ENCODE measurements around the gene MCAT. TPM values are rescaled to one million over a fixed set of nuclear protein-coding genes. Genes with fewer than 3 reads are reported as not detected.

MCAT gene, protein sequence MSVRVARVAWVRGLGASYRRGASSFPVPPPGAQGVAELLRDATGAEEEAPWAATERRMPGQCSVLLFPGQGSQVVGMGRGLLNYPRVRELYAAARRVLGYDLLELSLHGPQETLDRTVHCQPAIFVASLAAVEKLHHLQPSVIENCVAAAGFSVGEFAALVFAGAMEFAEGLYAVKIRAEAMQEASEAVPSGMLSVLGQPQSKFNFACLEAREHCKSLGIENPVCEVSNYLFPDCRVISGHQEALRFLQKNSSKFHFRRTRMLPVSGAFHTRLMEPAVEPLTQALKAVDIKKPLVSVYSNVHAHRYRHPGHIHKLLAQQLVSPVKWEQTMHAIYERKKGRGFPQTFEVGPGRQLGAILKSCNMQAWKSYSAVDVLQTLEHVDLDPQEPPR
- 1 to 10 TPM; 6.7 to 9.7 TPM for total RNA-seq

DNA sequence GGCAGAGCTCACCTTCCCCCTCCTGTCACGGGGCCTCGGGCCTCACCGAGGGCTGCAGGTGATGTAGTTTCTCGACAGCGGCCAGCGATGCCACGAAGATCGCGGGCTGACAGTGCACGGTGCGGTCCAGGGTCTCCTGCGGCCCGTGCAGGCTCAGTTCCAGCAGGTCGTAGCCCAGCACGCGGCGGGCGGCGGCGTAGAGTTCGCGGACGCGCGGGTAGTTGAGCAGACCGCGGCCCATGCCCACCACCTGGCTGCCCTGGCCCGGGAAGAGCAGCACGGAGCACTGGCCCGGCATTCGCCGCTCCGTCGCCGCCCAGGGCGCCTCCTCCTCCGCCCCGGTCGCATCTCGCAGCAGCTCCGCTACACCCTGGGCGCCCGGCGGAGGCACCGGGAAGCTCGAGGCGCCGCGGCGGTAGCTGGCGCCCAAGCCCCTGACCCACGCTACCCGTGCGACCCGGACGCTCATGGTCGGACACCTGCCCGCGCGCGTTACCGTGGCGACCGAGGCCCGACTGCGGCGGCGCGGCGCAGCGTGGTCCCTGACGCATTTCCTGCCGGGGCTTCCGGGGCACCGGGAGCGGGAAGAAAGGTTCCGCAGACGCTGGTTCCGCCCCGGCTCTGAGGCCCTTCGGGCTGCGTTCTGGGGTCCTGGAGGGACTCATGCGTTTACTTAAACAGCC, at the start of gene MCAT:
Gene MCAT, minus strand, starts transcription at position 519 of the 683 bp plus-strand sequence. Its CDS starts 50 bp downstream, at position 469.
- ATAC-seq (replicated peaks in 1 of 2), result peak; percentile 94 to 96
- H3K36me3 Mint-ChIP-seq (ENCODE audit: insufficient read depth in 2 of 2), result peaks cover 2 to 9% of the 10 kb centered on the region in 2 donors
- H3K4me3 Mint-ChIP-seq, result peak within 1 kb of the TSS; percentile 91 to 94
- H3K9me3 Mint-ChIP-seq, result no peaks in the 10 kb centered on the region
- H3K27me3 Mint-ChIP-seq (ENCODE audit: low read depth), result no peaks in the 10 kb centered on the region
- peak within 1 kb of the TSS; percentile 82 for H3K27ac Mint-ChIP-seq
- peaks cover 45% of the 10 kb centered on the region for H3K4me1 Mint-ChIP-seq (ENCODE audit: low read depth)
- peak; percentile 87 to 93 for DNase-seq

DNA sequence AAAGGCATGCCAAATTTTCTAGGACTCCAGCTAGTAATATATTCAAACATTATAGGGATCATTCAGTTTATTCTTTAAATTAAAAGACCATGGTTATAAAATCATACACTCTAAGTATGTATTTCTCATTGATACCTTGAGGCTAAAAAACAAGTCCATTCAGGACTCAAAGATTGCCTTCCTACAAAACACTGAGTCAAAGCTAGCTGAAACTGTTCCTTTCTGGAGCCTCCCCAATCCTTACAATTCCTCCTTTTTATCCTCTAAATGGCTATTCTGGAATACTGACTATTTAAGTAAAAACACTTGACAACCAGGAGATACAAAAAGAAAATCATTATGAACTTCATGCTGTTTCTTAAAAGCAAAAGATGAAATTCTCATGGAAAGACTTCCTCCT, 48.6 kb upstream of the MCAT start:
- H3K9me3 Mint-ChIP-seq, result no peaks in the 10 kb centered on the region
- no peak overlapping the region for H3K27ac Mint-ChIP-seq
- H3K27me3 Mint-ChIP-seq (ENCODE audit: low read depth), result no peaks in the 10 kb centered on the region
- H3K36me3 Mint-ChIP-seq (ENCODE audit: insufficient read depth in 2 of 2), result peaks cover 0 to 3% of the 10 kb centered on the region in 2 donors
- peaks cover 12% of the 10 kb centered on the region for H3K4me1 Mint-ChIP-seq (ENCODE audit: low read depth)
- DNase-seq (no peak), ATAC-seq (replicated peaks in 1 of 2) (no peak)
- H3K4me3 Mint-ChIP-seq, result no peak overlapping the region

DNA sequence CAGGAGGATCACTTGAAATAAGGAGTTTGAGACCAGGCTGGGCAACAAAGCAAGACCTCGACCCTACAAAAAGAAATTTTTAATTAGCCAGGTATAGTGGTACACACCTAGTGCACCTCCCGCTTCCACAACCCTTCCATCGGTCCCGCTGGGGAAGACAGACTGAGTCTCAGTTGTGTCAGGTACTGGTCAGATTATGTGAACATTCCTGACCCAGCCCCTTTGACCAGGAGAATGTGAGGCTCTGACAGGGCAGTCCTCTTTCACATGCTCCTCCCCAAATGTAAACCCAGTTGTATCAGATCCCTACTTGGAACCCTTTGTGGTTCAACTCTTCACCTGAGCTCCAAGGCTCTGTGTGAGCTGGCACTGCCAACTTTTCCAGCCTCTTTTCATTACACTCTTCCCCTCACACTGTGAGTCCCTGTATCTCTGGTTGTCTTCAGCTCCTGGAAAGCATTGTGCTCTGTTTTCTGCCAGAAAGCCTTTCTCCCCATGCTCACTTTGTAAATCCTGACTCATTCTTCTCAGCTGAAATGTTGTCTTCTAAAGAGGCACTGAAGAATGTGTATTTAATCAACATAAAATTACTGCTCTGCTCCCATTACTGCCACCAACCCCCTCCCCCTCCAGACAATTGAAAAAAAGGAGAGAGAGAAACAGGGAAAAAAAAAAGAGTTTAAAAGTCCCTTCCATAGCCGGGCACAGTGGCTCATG, 45.8 kb upstream of the MCAT start:
- peaks cover 29% of the 10 kb centered on the region for H3K4me1 Mint-ChIP-seq (ENCODE audit: low read depth)
- no peak for ATAC-seq (replicated peaks in 1 of 2)
- no peak for DNase-seq
- no peaks in the 10 kb centered on the region for H3K27me3 Mint-ChIP-seq (ENCODE audit: low read depth)
- peaks cover 0 to 5% of the 10 kb centered on the region in 2 donors for H3K36me3 Mint-ChIP-seq (ENCODE audit: insufficient read depth in 2 of 2)
- peak overlapping the region; percentile 38 to 47 for H3K4me3 Mint-ChIP-seq
- H3K9me3 Mint-ChIP-seq, result no peaks in the 10 kb centered on the region
- H3K27ac Mint-ChIP-seq, result peak overlapping the region; percentile 4

DNA sequence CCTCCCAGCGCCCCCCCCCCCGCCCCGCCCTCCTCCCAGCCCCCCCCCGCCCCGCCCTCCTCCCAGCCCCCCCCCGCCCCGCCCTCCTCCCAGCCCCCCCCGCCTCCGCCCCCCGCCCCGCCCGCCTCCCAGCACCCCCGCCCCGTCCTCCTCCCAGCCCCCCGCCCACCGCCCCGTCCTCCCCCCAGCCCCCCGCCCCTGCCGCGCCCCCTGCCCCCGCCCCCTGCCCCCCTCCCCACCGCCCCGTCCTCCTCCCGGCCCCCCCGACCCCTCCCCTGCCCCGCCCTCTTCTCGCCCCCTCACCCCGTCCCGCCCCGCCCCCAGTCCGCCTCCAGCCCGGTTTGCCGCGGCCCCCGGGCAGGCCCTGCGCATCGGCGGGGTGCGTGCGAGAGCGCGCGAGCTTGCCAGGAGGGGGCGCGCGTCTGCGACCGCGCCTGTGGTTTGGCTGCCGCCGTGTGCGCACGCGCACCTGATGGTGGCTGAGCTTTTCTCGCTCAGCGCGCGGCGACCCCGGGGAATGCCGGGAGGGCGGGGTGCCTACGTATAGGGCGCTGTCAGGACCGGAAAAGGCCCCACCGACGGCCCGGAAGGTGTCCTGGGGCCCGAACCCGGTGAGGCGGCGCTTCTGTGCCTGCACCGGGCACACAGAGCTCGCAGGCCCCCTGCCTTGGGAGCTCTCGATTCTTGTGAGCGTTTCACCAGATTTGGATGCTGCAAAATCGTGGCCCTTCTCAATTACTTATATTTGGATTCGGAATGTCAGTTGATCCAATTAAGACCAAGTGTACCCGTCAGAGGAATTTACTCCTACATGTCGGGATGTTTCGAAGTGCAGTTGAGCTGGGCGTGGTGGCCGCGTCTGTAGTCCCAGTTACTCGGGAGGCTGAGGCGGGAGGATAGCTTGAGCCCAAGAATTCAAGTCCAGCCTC, 44.2 kb upstream of the MCAT start:
- Mint-ChIP-seq H3K4me3 (peak overlapping the region; percentile 89 to 92), H3K27ac (peak overlapping the region; percentile 73), H3K9me3 (no peaks in the 10 kb centered on the region), H3K4me1 (ENCODE audit: low read depth) (peaks cover 32% of the 10 kb centered on the region), H3K36me3 (ENCODE audit: insufficient read depth in 2 of 2) (peaks cover 0 to 5% of the 10 kb centered on the region in 2 donors), H3K27me3 (ENCODE audit: low read depth) (no peaks in the 10 kb centered on the region)
- ATAC-seq (replicated peaks in 1 of 2) (peak; percentile 96 to 97), DNase-seq (peak; percentile 97 to 99)

DNA sequence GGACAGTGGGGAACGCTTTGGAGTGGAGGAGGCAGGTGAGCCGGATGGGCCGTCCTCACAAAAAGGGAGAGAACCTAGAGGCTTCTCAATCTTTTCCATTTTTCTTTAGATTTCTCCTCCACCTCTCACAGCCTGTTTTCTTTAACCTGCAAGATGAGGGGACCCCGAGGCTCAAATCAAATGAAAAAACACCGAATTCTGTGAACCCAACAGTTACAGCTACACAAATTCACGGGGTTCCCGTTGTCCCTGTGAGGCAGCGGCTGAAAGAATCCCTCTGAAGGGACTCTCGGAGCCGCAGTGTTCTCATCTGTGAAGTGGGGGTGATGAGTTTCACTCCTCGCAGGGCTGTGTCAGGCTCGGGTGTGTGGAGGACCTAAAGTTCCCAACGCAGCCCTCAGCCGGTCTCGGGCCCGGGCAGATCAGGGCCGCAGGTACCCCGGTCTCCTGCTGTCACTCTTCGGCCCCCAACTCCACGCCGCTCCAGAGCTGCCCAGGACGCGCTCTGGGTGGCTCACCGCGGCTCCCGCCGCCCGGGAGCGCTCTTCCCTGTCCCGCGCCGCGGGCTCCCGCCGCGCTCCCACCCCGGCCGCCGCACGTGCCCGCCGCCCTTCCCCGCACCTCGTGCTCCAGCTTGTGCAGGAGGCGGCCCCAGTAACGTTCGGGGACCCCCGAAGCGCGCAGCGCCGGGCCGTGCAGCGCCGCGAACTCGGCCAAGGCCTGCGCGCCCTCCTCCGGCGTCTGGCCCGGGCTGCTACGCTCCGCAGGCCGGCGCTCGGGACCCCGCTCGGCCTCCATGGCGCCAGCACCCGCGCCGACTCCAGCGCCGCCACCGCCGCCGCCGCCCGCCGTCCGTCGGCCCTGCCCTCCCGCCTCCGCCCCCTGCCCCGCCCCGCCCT, 43.3 kb upstream of the MCAT start, which contains the start of gene TTLL12:
Gene TTLL12, minus strand, starts transcription at position 863 of the 899 bp plus-strand sequence. Its CDS starts 65 bp downstream, at position 798.
- peak; percentile 75 to 76 for DNase-seq
- ATAC-seq (replicated peaks in 1 of 2), result peak; percentile 49 to 57
- Mint-ChIP-seq H3K27ac (peak within 1 kb of the TSS; percentile 73), H3K36me3 (ENCODE audit: insufficient read depth in 2 of 2) (peaks cover 0 to 5% of the 10 kb centered on the region in 2 donors), H3K4me1 (ENCODE audit: low read depth) (peaks cover 32% of the 10 kb centered on the region), H3K27me3 (ENCODE audit: low read depth) (no peaks in the 10 kb centered on the region), H3K4me3 (peak within 1 kb of the TSS; percentile 89 to 92), H3K9me3 (no peaks in the 10 kb centered on the region)

DNA sequence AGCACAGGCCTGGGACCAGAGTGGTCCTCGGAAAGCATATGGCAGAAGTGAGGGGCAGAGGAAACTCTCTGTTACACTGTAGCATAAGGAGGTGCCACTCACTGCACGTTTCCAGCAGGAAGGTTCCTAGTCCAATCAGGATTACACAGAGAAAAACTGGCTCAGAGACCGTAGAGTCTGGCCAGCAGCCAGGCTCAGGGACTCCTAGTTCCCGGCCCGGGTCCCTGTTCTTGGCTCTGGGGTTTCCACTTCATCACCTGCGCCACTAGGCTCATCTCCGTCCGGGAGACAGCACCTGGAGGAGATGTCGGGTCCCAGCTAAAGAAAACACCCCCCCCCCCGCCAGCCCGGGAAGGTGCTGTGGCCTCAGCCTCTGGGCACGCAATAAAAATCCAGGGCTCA, 42.7 kb upstream of the MCAT start:
- ATAC-seq (replicated peaks in 1 of 2), result no peak
- H3K9me3 Mint-ChIP-seq, result no peaks in the 10 kb centered on the region
- peaks cover 3% of the 10 kb centered on the region in 2 donors for H3K36me3 Mint-ChIP-seq (ENCODE audit: insufficient read depth in 2 of 2)
- no peak for DNase-seq
- H3K27ac Mint-ChIP-seq, result no peak overlapping the region
- H3K4me3 Mint-ChIP-seq, result peak overlapping the region; percentile 78 to 86
- H3K27me3 Mint-ChIP-seq (ENCODE audit: low read depth), result no peaks in the 10 kb centered on the region
- peaks cover 32% of the 10 kb centered on the region for H3K4me1 Mint-ChIP-seq (ENCODE audit: low read depth)

DNA sequence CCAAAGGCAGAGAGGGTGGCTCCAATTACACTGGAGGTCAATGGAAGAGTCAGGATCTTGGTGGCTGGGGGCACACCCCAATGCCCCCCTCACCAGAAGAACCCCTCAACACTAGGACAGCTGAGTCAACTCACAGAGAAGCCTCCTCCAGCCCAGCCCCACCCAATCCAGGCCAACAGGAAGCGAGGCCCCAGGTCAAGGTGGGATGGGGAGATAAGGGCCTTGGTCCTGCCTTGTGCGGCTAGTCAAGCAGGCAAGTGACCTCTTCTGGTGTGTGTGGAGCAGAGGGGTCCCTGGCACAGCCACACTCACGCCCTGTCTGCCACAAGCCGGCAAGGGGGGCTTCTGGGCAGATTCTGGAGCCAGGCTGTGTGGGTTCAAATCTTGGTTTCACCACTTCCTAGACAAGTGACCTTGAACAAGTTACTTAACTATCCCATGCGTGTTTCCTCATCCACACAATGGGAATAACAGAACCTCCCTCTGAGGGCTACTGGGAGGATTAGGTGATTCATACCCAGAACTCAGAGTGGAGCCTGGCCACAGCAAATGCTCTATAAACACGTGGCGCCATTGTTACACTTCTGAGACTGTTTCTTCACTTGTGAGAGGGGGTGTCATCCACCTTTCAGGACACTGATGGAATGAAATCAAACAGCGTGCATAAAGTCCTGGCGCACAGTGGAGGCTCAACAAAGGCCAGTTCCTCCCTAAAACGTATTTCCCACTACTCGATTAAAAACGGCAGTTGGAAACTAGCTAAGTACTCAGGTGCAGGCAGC, 40.5 kb upstream of the MCAT start:
- Mint-ChIP-seq H3K36me3 (ENCODE audit: insufficient read depth in 2 of 2) (peaks cover 3 to 4% of the 10 kb centered on the region in 2 donors), H3K27me3 (ENCODE audit: low read depth) (no peaks in the 10 kb centered on the region), H3K4me1 (ENCODE audit: low read depth) (peaks cover 27% of the 10 kb centered on the region), H3K27ac (peak overlapping the region; percentile 63), H3K4me3 (peak overlapping the region; percentile 49 to 65), H3K9me3 (no peaks in the 10 kb centered on the region)
- no peak for DNase-seq
- no peak for ATAC-seq (replicated peaks in 1 of 2)

DNA sequence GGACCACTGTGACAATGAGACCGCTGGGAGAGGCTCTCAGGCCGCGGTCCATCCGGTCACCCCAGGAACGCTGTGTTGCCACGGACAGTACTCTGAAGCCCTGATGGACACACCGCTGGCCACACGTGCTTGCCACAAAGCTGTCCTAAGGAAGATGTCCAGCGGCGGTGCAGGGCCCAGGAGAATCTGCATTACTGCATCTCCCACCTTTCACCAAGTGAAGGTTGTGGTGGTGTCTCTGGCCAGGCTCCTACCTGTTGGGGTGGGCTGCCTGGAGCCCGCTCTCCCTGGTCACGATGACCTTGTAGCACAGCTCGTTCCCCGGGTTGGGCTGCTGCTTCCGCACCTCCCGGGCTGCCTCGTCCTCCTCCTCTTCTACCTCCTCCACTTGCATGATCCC, 39.5 kb upstream of the MCAT start:
- Mint-ChIP-seq H3K9me3 (no peaks in the 10 kb centered on the region), H3K36me3 (ENCODE audit: insufficient read depth in 2 of 2) (peaks cover 3 to 9% of the 10 kb centered on the region in 2 donors), H3K27ac (no peak overlapping the region), H3K4me1 (ENCODE audit: low read depth) (peaks cover 22% of the 10 kb centered on the region), H3K4me3 (no peak overlapping the region), H3K27me3 (ENCODE audit: low read depth) (no peaks in the 10 kb centered on the region)
- ATAC-seq (replicated peaks in 1 of 2), result no peak
- no peak for DNase-seq

DNA sequence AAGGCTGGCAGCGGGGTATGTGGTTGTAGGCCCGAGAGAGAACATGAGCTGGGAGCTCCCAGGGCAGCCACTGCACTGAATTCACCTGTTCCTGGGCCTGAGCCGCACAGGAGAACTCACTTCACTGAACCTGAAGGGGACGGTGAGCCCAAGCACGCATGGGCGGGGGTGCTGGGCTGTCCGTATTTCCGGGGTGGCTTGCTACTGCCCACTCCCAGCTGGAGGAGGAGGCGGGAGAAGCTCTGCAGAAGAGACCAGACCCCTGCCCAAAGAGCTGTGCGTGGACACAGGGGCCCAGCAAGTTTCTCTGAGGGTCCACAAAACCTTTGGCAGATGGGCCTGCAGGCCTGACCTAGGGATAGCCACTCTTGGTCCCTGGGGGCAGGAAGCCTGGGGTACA, 38.9 kb upstream of the MCAT start:
- no peak overlapping the region for H3K4me3 Mint-ChIP-seq
- peaks cover 3 to 9% of the 10 kb centered on the region in 2 donors for H3K36me3 Mint-ChIP-seq (ENCODE audit: insufficient read depth in 2 of 2)
- H3K27me3 Mint-ChIP-seq (ENCODE audit: low read depth), result no peaks in the 10 kb centered on the region
- peaks cover 20% of the 10 kb centered on the region for H3K4me1 Mint-ChIP-seq (ENCODE audit: low read depth)
- ATAC-seq (replicated peaks in 1 of 2) (no peak), DNase-seq (no peak)
- H3K27ac Mint-ChIP-seq, result no peak overlapping the region
- no peaks in the 10 kb centered on the region for H3K9me3 Mint-ChIP-seq

DNA sequence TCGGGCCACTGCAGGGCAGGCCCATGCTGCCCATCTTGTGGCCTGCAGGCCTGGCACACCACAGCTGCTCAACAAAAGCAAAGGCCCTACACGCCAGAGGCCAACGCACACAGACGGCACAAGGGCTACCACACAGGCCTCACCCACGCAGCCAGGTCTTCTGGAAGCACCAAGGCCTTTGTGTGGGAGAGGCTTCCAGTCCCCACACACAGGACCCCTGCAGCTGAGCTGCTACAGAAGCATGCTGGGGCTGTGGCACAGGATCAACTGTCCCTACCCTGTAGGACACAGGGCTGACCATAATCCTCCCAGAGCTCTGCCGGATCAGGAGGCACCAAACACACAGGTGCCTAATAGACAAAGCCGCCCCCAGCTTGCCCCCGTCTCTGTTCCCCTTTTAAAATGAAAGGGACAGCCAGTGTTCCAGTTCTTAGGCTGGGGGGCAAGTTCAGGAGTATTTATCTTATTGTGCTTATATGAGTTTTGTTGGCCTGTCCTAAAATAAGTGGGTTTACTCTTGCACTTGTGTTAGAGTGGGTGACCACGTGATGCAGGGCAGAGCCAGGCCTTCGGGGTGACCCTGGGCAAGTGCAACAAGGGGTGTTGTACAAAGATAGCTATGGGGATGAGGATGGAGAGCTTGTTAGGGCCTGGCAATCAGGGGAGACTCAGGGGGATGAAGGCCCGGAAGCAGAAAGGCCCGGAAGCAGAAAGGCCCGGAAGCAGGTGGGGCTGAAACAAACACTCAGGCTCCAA, 38.3 kb upstream of the MCAT start:
- DNase-seq (no peak), ATAC-seq (replicated peaks in 1 of 2) (no peak)
- H3K27me3 Mint-ChIP-seq (ENCODE audit: low read depth), result no peaks in the 10 kb centered on the region
- H3K27ac Mint-ChIP-seq, result no peak overlapping the region
- no peaks in the 10 kb centered on the region for H3K9me3 Mint-ChIP-seq
- H3K36me3 Mint-ChIP-seq (ENCODE audit: insufficient read depth in 2 of 2), result peaks cover 3 to 9% of the 10 kb centered on the region in 2 donors
- H3K4me1 Mint-ChIP-seq (ENCODE audit: low read depth), result peaks cover 20% of the 10 kb centered on the region
- no peak overlapping the region for H3K4me3 Mint-ChIP-seq

Measured in activated T-cell treated with anti-CD3 and anti-CD28 coated beads, Interleukin-2, amount 50 U/mL, for 72 hours (primary cell).